GM12878 (cell line): ENCODE measurements around the gene HRH2. TPM values are rescaled to one million over a fixed set of nuclear protein-coding genes. Genes with fewer than 3 reads are reported as not detected.

Experiments
- BRCA1 ChIP-seq: IDR thresholded peaks from 2 replicates; pipeline ENCODE4 v1.6.1; 2011; ENCODE audit warnings: low read depth, low read length, improper control_type of control experiment
- CBX3 ChIP-seq: fragments of 200-600 bp; sonication (generic); IDR thresholded peaks from 2 replicates; pipeline ENCODE4 v1.6.1; 2016; ENCODE audit warnings: low read depth, borderline replicate concordance
- CBX5 ChIP-seq: sonication (generic); IDR thresholded peaks from 2 replicates; pipeline ENCODE4 v1.6.1; 2016; ENCODE audit warnings: low read depth, moderate library complexity, mild to moderate bottlenecking, inconsistent platforms
- CREB1 ChIP-seq: IDR thresholded peaks from 2 replicates; pipeline ENCODE4 v1.6.1; 2012; ENCODE audit warnings: low read depth, mild to moderate bottlenecking, inconsistent platforms
- CUX1 ChIP-seq: IDR thresholded peaks from 2 replicates; pipeline ENCODE4 v1.6.1; 2012; ENCODE audit warnings: improper control_type of control experiment, low read depth, low read length; ENCODE audit not compliant: insufficient replicate concordance
- HDAC6 ChIP-seq: fragments of 200-600 bp; sonication (generic); IDR thresholded peaks from one replicate; pipeline ENCODE4 v1.8.0; 2017; ENCODE audit warnings: antibody characterized with exemption; ENCODE audit not compliant: unreplicated experiment
- IKZF1 ChIP-seq: fragments of 450-650 bp; conservative IDR thresholded peaks from 2 replicates; pipeline ENCODE4 v1.6.1; 2017; ENCODE audit warnings: antibody characterized with exemption, mild to moderate bottlenecking
- IRF3 ChIP-seq: fragments of 450-650 bp; IDR thresholded peaks from 2 replicates; pipeline ENCODE4 v1.6.1; 2014; ENCODE audit warnings: mild to moderate bottlenecking
- ZNF622 ChIP-seq: fragments of 450-650 bp; IDR thresholded peaks from 2 replicates; pipeline ENCODE4 v1.6.1; 2017; ENCODE audit warnings: mild to moderate bottlenecking, inconsistent platforms
- ZZZ3 ChIP-seq: IDR thresholded peaks from 2 replicates; pipeline ENCODE4 v1.6.1; 2011; ENCODE audit warnings: low read depth; ENCODE audit not compliant: control insufficient read depth, insufficient read length
- polyA plus RNA-seq, 11 experiments: library from polyadenylated mRNA; depleted of rRNA in 4 of 11; unstranded in 6 of 11; stranded (reverse) in 5 of 11; fragments of >200 nt; fragmentation: Nextera tagmentation in 4 of 11; fragmentation: Illumina TruSeq in 1 of 11; extraction: Ambion mirVana in 4 of 11; extraction: Trizol in 1 of 11; gene quantifications; 1 replicate in 1 of 11; 2 replicates in 10 of 11; pipeline versions ENCODE4 v1.2.1 to v1.2.3, GENCODE V29; 2011 to 2016; ENCODE audit warnings: inconsistent platforms in 2 of 11, missing spikeins in 2 of 11, low read depth in 1 of 11
- total RNA-seq, 4 experiments: library from RNA; depleted of rRNA in 3 of 4; stranded (reverse); fragments of >200 nt in 3 of 4; fragmentation: Illumina TruSeq in 1 of 4; extraction: Trizol in 1 of 4; gene quantifications; 2 replicates each; pipeline versions ENCODE4 v1.2.1 to v1.2.3, GENCODE V29; 2013 to 2021
- TF ChIP-seq, protein P1 (sequence below): fragments of 450-650 bp; IDR thresholded peaks from 2 replicates; pipeline ENCODE4 v1.6.1; 2016; ENCODE audit warnings: mild to moderate bottlenecking

The HRH2 gene
- total and polyA plus RNA-seq, 10 of the 15 experiments (the other 5 are each of a cell fraction or from before 2014, with no cell fraction given) = 0.01 to 0.05 (median 0.03) TPM; not detected in 7

DNA sequence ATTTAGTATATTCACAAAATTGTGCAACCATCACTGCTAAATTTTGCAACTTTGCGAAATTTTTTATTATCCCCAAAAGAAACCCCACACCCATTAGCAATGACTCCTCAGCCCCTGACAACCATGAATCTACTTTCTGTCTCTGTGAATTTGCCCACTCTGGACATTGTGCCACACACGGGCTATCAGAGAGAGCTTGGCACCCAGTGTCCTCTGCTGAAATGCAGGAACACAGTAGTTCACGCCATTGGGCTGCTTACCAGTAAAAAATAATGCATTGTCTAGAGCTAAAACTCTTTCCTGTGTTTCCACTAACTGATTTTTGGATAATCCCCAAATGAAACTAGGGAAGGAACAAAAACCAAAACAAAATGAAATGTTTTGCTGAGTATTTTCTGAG, 60.0 kb downstream of the HRH2 start (continued):
- TF ChIP-seq CUX1 (no peak), HDAC6 (no peak), CREB1 (no peak), IRF3 (no peak), IKZF1 (no peak), CBX3 (no peak), ZZZ3 (no peak), BRCA1 (no peak), ZNF622 (no peak), CBX5 (no peak)
- TF ChIP-seq, protein P1, sequence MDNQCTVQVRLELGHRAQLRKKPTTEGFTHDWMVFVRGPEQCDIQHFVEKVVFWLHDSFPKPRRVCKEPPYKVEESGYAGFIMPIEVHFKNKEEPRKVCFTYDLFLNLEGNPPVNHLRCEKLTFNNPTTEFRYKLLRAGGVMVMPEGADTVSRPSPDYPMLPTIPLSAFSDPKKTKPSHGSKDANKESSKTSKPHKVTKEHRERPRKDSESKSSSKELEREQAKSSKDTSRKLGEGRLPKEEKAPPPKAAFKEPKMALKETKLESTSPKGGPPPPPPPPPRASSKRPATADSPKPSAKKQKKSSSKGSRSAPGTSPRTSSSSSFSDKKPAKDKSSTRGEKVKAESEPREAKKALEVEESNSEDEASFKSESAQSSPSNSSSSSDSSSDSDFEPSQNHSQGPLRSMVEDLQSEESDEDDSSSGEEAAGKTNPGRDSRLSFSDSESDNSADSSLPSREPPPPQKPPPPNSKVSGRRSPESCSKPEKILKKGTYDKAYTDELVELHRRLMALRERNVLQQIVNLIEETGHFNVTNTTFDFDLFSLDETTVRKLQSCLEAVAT = no peak
